ENCODE measurements around the gene CNFN. TPM values are rescaled to one million over a fixed set of nuclear protein-coding genes. Genes with fewer than 3 reads are reported as not detected.

Gene CNFN
- total and polyA plus RNA-seq, 2 experiments from 2014 or later = 6.7 to 54.5 TPM

DNA sequence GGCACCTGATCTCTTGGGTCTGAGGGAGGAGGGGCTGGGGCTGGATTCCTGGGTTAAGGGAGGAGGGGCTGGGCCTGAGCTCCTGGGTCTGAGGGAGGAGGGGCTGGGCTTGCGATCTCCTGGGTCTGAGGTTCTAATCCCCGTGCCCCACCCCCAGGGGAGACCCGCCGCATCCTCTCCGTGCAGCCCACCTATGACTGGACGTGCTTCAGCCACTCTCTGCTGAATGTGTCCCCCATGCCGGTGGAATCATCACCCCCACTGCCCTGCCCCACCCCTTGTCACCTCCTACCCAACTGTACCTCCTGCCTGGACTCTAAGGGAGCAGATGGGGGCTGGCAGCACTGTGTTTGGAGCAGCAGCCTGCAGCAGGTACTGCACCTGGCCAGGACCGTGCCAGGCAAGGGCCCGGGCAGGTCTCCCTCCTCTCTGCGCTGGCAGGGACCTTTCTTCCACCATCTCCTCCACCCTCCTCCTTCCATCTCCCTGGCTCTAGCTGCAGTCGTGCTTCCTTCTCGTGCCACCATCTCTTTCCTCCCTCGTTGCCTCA, 27.1 kb downstream of the CNFN start (continued):
- no peak for TF ChIP-seq REST (IDR thresholded peaks at IDR 0.05; ENCODE audit: unreplicated experiment)
- TF ChIP-seq ZNF331 (CRISPR knock-in tag; IDR thresholded peaks at IDR 0.05; ENCODE audit: low read depth) = no peak
- TF ChIP-seq EZH2phosphoT487 (IDR thresholded peaks at IDR 0.05; ENCODE audit: unreplicated experiment) = no peak
- TF ChIP-seq ZNF114 (CRISPR knock-in tag; IDR thresholded peaks at IDR 0.05) = no peak
- TF ChIP-seq CREB1 (CRISPR knock-in tag; IDR thresholded peaks at IDR 0.05; ENCODE audit: low read depth) = no peak
- TF ChIP-seq POLR2AphosphoS5 (IDR thresholded peaks at IDR 0.05; ENCODE audit: low read depth) = no peak

GRCh38 chr19:42362342-42362741, 27.8 kb downstream of the CNFN start:
- Histone ChIP-seq H3K79me2 (replicated peaks; ENCODE audit: insufficient read depth) (no peaks in the 10 kb centered on the region), H2AFZ (no peak overlapping the region), H3K4me1 (ENCODE audit: insufficient read depth) (no peaks in the 10 kb centered on the region; the same call in 1 of the 2 replicates), H3F3A (replicated peaks; ENCODE audit: low read depth) (no peaks in the 10 kb centered on the region), H3K27ac (ENCODE audit: low read depth) (no peak overlapping the region), H3K4me3 (no peak overlapping the region), H3K27me3 (ENCODE audit: insufficient read depth) (no peaks in the 10 kb centered on the region), H3K4me2 (no peak overlapping the region), H4K20me1 (replicated peaks; ENCODE audit: insufficient read depth) (no peaks in the 10 kb centered on the region), H3K36me3 (ENCODE audit: insufficient read depth) (no peaks in the 10 kb centered on the region; the same call in 1 of the 2 replicates), H3K9me2 (ENCODE audit: insufficient read depth) (no peaks in the 10 kb centered on the region)
- Mint-ChIP-seq H3K27me3 (ENCODE audit: insufficient read depth, low read depth, poor library complexity) (peaks cover 14% of the 10 kb centered on the region), H3K27ac (no peak overlapping the region), H3K9me3 (peaks cover 11% of the 10 kb centered on the region), H3K36me3 (ENCODE audit: low read depth) (peaks cover 46% of the 10 kb centered on the region), H3K4me1 (peaks cover 30% of the 10 kb centered on the region), H3K4me3 (no peak overlapping the region)
- DNase-seq (ENCODE audit: low spot score) (no peak), ATAC-seq (no peak)
- TF ChIP-seq, protein P1, sequence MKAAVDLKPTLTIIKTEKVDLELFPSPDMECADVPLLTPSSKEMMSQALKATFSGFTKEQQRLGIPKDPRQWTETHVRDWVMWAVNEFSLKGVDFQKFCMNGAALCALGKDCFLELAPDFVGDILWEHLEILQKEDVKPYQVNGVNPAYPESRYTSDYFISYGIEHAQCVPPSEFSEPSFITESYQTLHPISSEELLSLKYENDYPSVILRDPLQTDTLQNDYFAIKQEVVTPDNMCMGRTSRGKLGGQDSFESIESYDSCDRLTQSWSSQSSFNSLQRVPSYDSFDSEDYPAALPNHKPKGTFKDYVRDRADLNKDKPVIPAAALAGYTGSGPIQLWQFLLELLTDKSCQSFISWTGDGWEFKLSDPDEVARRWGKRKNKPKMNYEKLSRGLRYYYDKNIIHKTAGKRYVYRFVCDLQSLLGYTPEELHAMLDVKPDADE (IDR thresholded peaks at IDR 0.05) = no peak
- TF ChIP-seq REST (IDR thresholded peaks at IDR 0.05; ENCODE audit: unreplicated experiment) (no peak), POLR2AphosphoS5 (IDR thresholded peaks at IDR 0.05; ENCODE audit: low read depth) (no peak), ZNF331 (CRISPR knock-in tag; IDR thresholded peaks at IDR 0.05; ENCODE audit: low read depth) (no peak), CREB1 (CRISPR knock-in tag; IDR thresholded peaks at IDR 0.05; ENCODE audit: low read depth) (no peak), EZH2 (IDR thresholded peaks at IDR 0.05; ENCODE audit: low read depth, unreplicated experiment) (no peak), ZNF114 (CRISPR knock-in tag; IDR thresholded peaks at IDR 0.05) (no peak), ZNF462 (CRISPR knock-in tag; IDR thresholded peaks at IDR 0.05) (no peak), STAT1 (IDR thresholded peaks at IDR 0.05; ENCODE audit: unreplicated experiment) (no peak)
